DMS79 (cell line): Measurements from ENCODE around the gene LPCAT4.
"Not testable (repeated sequence)": the region's sequence is repeated elsewhere in the genome, so short reads cannot be mapped to it uniquely, and the experiment has no call there.

Source experiments
- DNase-seq: peaks from one replicate; lab custom pipeline; 2025; lab: John Stamatoyannopoulos, UW

The LPCAT4 gene

GRCh38 chr15:34364041-34364440, 3.0 kb downstream of the LPCAT4 start:
- DNase-seq: no peak

GRCh38 chr15:34362047-34362773, 4.8 kb downstream of the LPCAT4 start:
- no peak for DNase-seq

GRCh38 chr15:34361278-34361677, 5.7 kb downstream of the LPCAT4 start:
- no peak for DNase-seq

- DNase-seq: no peak
Measured at GRCh38 chr15:34360298-34360697, 6.7 kb downstream of the LPCAT4 start.

GRCh38 chr15:34359416-34359815, 7.6 kb downstream of the LPCAT4 start:
- no peak for DNase-seq

GRCh38 chr15:34358948-34359347, 8.0 kb downstream of the LPCAT4 start:
- DNase-seq: no peak

- no peak for DNase-seq
Measured at GRCh38 chr15:34358367-34358766, 8.6 kb downstream of the LPCAT4 start.

- no peak for DNase-seq
Measured at GRCh38 chr15:34357653-34358052, 9.3 kb downstream of the LPCAT4 start.

GRCh38 chr15:34355241-34355640, 11.8 kb downstream of the LPCAT4 start:
- DNase-seq: no peak

GRCh38 chr15:34354286-34354685, 12.7 kb downstream of the LPCAT4 start:
- no peak for DNase-seq

- DNase-seq: no peak
Measured at GRCh38 chr15:34353627-34354026, 13.4 kb downstream of the LPCAT4 start.

GRCh38 chr15:34352996-34353395, 14.0 kb downstream of the LPCAT4 start:
- DNase-seq: not testable (repeated sequence)

- DNase-seq: no peak
Measured at GRCh38 chr15:34349769-34350168, 17.2 kb downstream of the LPCAT4 start.

GRCh38 chr15:34348735-34349300, 18.2 kb downstream of the LPCAT4 start:
- DNase-seq: no peak

GRCh38 chr15:34347951-34348638, 18.9 kb downstream of the LPCAT4 start:
- DNase-seq: no peak

- peak; percentile 66 for DNase-seq
Measured at GRCh38 chr15:34342737-34343575, 24.0 kb downstream of the LPCAT4 start, which contains the start of the genes NOP10 and NUTM1. TSS of gene NOP10 (minus strand) at chr15:34343136. CDS start at chr15:34343073, 63 bp downstream. TSS of gene NUTM1 (plus strand) at chr15:34343315. CDS start at chr15:34343697, 382 bp downstream.

GRCh38 chr15:34342213-34342736, 24.7 kb downstream of the LPCAT4 start:
- DNase-seq: peak; percentile 3

GRCh38 chr15:34341381-34342212, 25.4 kb downstream of the LPCAT4 start:
- no peak for DNase-seq

GRCh38 chr15:34339946-34340345, 27.1 kb downstream of the LPCAT4 start:
- no peak for DNase-seq

- DNase-seq: no peak
Measured at GRCh38 chr15:34338347-34338746, 28.6 kb downstream of the LPCAT4 start.
